Measurements from ENCODE around the gene PLLP. TPM values are rescaled to one million over a fixed set of nuclear protein-coding genes. Genes with fewer than 3 reads are reported as not detected.

The PLLP gene
- polyA plus RNA-seq, 1 donor (not counting 4 experiments of a cell fraction or from before 2014, with no cell fraction given): 8.7 TPM

GRCh38 chr16:57331355-57331754 lies 46.9 kb upstream of the PLLP start:
- no peak for DNase-seq (ENCODE audit: low read depth, low spot score)
- no peak overlapping the region for H2AFZ ChIP-seq (ENCODE audit: control insufficient read depth, low read length)
- H3K27ac ChIP-seq (ENCODE audit: control insufficient read depth, insufficient read depth, low read length): no peak overlapping the region
- no peak overlapping the region for H3K4me3 ChIP-seq (ENCODE audit: control insufficient read depth in 2 of 3, extremely low read depth in 1 of 3, insufficient read depth in 2 of 3, low read depth in 1 of 3, low read length in 3 of 3)
- H4K20me1 ChIP-seq (ENCODE audit: control insufficient read depth, extremely low read depth, insufficient read depth, low read length): no peaks in the 10 kb centered on the region
- FAIRE-seq: no peak
- no peaks in the 10 kb centered on the region for H3K9me3 ChIP-seq (ENCODE audit: control insufficient read depth, low read depth, low read length)
- no peaks in the 10 kb centered on the region for H3K79me2 ChIP-seq (ENCODE audit: control insufficient read depth, insufficient read depth, low read length)
- no peaks in the 10 kb centered on the region for H3K36me3 ChIP-seq (ENCODE audit: control insufficient read depth in 2 of 2, extremely low read depth in 1 of 2, insufficient read depth in 2 of 2, low read length in 2 of 2)
- dilution Hi-C loops (cut with MboI; ENCODE audit: extremely low pct_ligation_motif_present, low sequenced_read_pairs): no loop called here
- no peak overlapping the region for H3K9ac ChIP-seq (ENCODE audit: control insufficient read depth, extremely low read depth, insufficient read depth, low read length)
- no peaks in the 10 kb centered on the region for H3K27me3 ChIP-seq (ENCODE audit: control insufficient read depth, extremely low read depth, insufficient read depth, low read length)
- no peaks in the 10 kb centered on the region for H3K4me1 ChIP-seq (ENCODE audit: control insufficient read depth, extremely low read depth, insufficient read depth, low read length)
- H3K9me1 ChIP-seq (ENCODE audit: control insufficient read depth, extremely low read depth, insufficient read depth, low read length): no peaks in the 10 kb centered on the region
- H3K4me2 ChIP-seq (ENCODE audit: control insufficient read depth, extremely low read depth, insufficient read depth, low read depth, low read length): no peak overlapping the region
- TF ChIP-seq EZH2 (IDR thresholded peaks at IDR 0.05; ENCODE audit: low read length): no peak
- no peak for TF ChIP-seq CTCF (optimal IDR thresholded peaks at IDR 0.05 in 1 of 3, IDR thresholded peaks at IDR 0.05 in 1 of 3, conservative IDR thresholded peaks at IDR 0.05 in 1 of 3; ENCODE audit: extremely low read depth in 1 of 3, insufficient read depth in 2 of 3, low read length in 3 of 3)

GRCh38 chr16:57329718-57330327 lies 45.4 kb upstream of the PLLP start:
- FAIRE-seq: no peak
- Histone ChIP-seq H3K9me3 (ENCODE audit: control insufficient read depth, low read depth, low read length) (no peaks in the 10 kb centered on the region), H3K4me3 (ENCODE audit: control insufficient read depth in 2 of 3, extremely low read depth in 1 of 3, insufficient read depth in 2 of 3, low read depth in 1 of 3, low read length in 3 of 3) (no peak overlapping the region), H3K27me3 (ENCODE audit: control insufficient read depth, extremely low read depth, insufficient read depth, low read length) (no peaks in the 10 kb centered on the region), H3K27ac (ENCODE audit: control insufficient read depth, insufficient read depth, low read length) (no peak overlapping the region), H3K36me3 (ENCODE audit: control insufficient read depth in 2 of 2, extremely low read depth in 1 of 2, insufficient read depth in 2 of 2, low read length in 2 of 2) (no peaks in the 10 kb centered on the region), H3K4me1 (ENCODE audit: control insufficient read depth, extremely low read depth, insufficient read depth, low read length) (no peaks in the 10 kb centered on the region), H3K9me1 (ENCODE audit: control insufficient read depth, extremely low read depth, insufficient read depth, low read length) (no peaks in the 10 kb centered on the region), H4K20me1 (ENCODE audit: control insufficient read depth, extremely low read depth, insufficient read depth, low read length) (no peaks in the 10 kb centered on the region), H3K9ac (ENCODE audit: control insufficient read depth, extremely low read depth, insufficient read depth, low read length) (no peak overlapping the region), H2AFZ (ENCODE audit: control insufficient read depth, low read length) (no peak overlapping the region), H3K4me2 (ENCODE audit: control insufficient read depth, extremely low read depth, insufficient read depth, low read depth, low read length) (no peak overlapping the region), H3K79me2 (ENCODE audit: control insufficient read depth, insufficient read depth, low read length) (no peaks in the 10 kb centered on the region)
- no peak for DNase-seq (ENCODE audit: low read depth, low spot score)
- TF ChIP-seq EZH2 (IDR thresholded peaks at IDR 0.05; ENCODE audit: low read length) (no peak), CTCF (optimal IDR thresholded peaks at IDR 0.05 in 1 of 3, IDR thresholded peaks at IDR 0.05 in 1 of 3, conservative IDR thresholded peaks at IDR 0.05 in 1 of 3; ENCODE audit: extremely low read depth in 1 of 3, insufficient read depth in 2 of 3, low read length in 3 of 3) (no peak)
- dilution Hi-C loops (cut with MboI; ENCODE audit: extremely low pct_ligation_motif_present, low sequenced_read_pairs): no loop called here
